Peyer's patch (tissue), 4 donors: ENCODE results near the gene ADAM12.

ENCODE experiments used
- CTCF ChIP-seq, 6 experiments: fragments of 450-650 bp in 4 of 6; fragments of 200-600 bp in 2 of 6; sonication (generic) in 1 of 6; IDR thresholded peaks; one replicate each; pipeline ENCODE4 v1.5.1; 2017 to 2019; ENCODE audit warnings: antibody characterized with exemption in 6 of 6, mild to moderate bottlenecking in 3 of 6, moderate library complexity in 1 of 6
- POLR2A ChIP-seq, 2 donors: fragments of 450-650 bp; IDR thresholded peaks; one replicate each; pipeline ENCODE4 v1.5.1; 2017; ENCODE audit warnings: antibody characterized with exemption in 2 of 2, mild to moderate bottlenecking in 2 of 2, moderate library complexity in 2 of 2

GRCh38 chr10:126160971-126161630, 227.2 kb downstream of the ADAM12 start:
- TF ChIP-seq POLR2A (IDR thresholded peaks at IDR 0.05) = no peak
- no peak for TF ChIP-seq CTCF (IDR thresholded peaks at IDR 0.05)
